Stimulated activated CD8-positive, alpha-beta memory T cell treated with anti-CD3 and anti-CD28 coated beads, Interleukin-4, amount 100 ng/mL, for 48 hours (primary cell): Measurements from ENCODE around the gene PTBP2.
"Not testable (repeated sequence)": the region's sequence is repeated elsewhere in the genome, so short reads cannot be mapped to it uniquely, and the experiment has no call there.

ENCODE experiments used
- DNase-seq: peaks from one replicate; pipeline ENCODE4 v3.0.0-alpha.2; 2020

The PTBP2 gene

DNA sequence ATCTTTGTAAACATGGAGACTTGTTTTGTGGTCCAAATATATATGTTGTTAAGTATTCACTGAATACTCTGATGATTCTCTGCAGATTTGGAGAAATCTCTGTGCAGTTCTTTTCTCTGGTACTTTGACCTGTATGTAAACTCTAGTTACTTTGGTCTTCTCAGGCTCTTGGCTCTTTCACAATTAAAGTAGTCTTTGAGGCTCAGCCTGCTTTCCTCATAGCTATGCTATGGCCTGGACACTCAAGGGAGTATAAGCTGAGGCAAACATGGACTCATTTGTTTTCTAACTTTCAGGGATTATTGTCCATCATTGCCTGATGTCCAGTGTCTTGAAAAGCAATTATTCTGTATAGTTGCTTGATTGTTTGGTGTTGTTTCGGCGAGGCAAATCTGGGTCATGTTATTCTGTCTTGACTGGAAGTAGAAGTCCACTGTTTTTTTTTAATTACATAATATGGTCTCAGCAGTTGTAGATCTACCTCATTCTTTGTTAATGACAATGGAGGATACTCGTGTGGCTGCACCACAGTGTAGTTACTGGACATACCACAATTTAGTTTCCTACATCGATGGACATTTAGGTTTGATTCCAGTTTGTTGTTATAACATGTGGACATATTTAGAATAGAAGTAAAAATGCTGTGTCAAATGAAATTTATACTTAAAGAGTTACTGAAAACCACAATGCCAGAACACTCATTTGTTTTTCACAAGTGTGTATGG is 9.2 kb downstream of the PTBP2 start:
- no peak for DNase-seq

DNA sequence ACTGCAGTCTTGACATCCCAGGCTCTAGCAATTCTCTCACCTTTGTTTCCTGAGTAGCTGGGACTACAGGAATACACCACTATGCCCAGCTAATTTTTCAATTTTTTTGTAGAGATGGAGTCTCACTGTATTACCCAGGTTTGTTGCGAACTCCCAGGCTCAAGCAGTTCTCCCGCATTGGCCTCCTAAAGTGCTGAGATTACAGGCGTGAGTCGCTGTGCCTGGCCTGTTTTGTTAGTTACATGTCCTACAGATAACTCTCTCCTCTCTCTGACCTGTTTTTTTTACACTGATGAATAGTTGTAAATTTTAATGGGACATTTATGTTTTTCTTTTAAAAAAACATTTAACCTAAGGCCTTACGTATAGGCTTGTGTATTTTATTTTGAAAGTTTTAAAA is 19.8 kb downstream of the PTBP2 start:
- no peak for DNase-seq

GRCh38 chr1:96746440-96747420 is 25.1 kb downstream of the PTBP2 start:
- DNase-seq, result no peak

DNA sequence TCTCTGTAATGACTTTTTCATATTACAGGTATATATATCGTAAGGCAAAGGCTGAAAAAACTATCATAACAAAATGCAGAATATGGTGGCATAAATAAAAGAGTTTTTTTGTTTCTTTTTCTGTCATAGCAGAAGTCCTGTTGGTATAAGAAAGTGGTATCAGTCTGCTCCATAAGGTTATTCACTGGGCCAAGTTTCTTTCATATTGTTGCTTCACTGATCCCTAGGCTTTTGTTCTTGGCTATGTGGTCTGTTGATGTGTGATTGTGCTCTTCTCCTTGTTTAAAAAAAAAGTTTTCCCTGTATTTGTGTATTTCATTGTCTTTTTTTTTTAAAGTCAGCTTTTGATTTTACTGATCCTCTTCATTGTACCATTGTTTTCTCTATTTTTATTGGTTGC is 26.0 kb downstream of the PTBP2 start:
- no peak for DNase-seq

- no peak for DNase-seq
Measured at GRCh38 chr1:96748078-96748477, 26.5 kb downstream of the PTBP2 start.

GRCh38 chr1:96749618-96750017 is 28.0 kb downstream of the PTBP2 start:
- DNase-seq, result no peak

DNA sequence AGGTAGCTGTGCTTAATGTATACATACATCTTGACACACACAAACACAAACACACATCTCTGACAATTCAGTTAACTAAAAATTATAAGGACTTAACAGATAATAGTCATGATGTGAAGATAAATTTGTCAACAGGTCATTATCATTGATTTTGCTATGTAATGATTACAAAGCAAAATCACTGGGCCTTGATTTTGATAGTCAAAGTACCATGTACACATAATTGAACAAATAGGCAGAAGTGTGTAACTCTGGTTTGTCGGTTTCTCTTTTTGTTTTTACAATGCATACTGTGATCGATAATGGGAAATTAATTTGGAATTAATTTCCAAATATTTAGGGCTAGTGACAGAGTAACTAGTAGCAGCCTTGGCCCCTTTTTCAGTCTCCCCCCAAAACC is 30.8 kb downstream of the PTBP2 start:
- DNase-seq, result no peak

DNA sequence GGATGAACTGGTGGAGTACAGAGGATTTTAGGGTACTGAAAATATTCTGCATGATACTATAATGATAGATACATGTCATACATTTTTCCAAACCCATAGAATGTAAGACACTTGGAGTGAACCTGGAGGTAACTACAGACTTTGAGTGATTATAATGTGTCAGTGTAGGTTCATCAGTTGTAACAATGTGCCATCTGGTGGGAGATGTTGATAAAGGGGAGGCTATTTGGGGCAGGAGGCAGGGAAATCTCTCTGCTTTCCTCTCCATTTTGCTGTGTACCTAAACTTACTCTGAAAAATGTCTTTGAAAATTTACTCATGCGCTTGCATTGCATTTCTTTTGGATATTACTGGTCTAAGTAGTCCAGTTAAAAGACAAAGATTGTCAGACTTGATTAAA is 35.2 kb downstream of the PTBP2 start:
- DNase-seq, result no peak

GRCh38 chr1:96762586-96762985 is 41.0 kb downstream of the PTBP2 start:
- DNase-seq, result not testable (repeated sequence)

- DNase-seq, result no peak
Measured at GRCh38 chr1:96763514-96763913, 41.9 kb downstream of the PTBP2 start.

- no peak for DNase-seq
Measured at GRCh38 chr1:96764469-96764868, 42.9 kb downstream of the PTBP2 start.

GRCh38 chr1:96771847-96772246 is 50.3 kb downstream of the PTBP2 start:
- DNase-seq, result no peak

- DNase-seq, result no peak
Measured at GRCh38 chr1:96772349-96772748, 50.8 kb downstream of the PTBP2 start.

GRCh38 chr1:96772972-96773371 is 51.4 kb downstream of the PTBP2 start:
- DNase-seq, result no peak

- DNase-seq, result no peak
Measured at GRCh38 chr1:96782206-96782605, 60.6 kb downstream of the PTBP2 start.

DNA sequence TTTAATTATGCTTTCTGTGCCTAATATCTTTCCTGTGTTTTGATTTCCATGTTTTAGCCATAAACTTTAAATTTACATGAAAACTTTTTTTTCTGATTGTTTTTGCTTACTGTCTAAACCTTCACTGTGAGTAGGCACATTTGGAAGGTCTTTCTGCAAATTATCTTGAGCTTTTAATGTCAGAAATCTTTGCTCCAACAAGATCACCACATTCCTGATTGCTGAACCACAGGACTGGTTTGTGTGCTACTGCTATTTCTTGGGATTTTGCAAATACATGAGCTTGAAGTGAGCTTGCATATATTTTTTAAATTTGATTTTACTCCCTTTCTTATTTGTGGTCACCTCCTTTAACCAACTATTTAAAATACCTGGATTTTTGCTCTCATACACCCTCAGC is 61.3 kb downstream of the PTBP2 start:
- DNase-seq, result no peak

DNA sequence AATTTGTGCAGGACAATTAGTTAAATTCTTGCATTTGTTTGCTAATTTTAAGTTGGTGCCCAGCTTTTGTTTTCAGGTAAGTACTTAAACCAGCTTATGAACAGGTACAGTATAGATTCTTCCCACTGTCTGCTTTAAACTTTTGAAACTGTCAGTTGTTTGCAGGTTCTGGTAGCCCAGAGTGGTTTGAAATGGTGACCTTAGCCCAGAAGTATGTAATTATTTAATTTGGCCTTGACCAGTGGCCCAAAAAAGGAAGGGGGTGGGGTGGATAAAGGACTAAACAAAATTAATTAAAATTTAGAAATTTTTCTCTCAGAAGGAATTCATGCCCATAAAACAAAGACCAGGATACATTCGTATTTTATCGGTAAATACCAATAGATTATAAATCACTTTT is 69.0 kb downstream of the PTBP2 start:
- DNase-seq, result no peak

DNA sequence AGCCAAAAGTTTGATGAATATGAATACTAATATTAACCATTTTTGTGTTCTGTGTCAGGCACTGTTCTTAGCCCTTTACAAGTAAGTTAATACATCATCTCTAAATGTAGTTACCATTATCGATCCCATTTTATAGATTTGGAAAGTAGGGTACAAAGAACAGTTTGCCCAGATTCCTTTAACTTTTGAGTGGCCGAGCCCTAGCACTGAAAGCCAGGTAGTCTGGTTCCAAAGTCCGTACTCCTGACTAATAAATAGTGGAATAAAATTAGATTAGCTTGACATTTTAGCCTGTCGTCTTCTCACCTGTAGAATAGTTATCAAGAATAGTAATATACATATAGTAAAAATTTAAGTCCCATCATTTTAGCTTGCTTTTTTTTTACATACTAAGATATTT is 70.6 kb downstream of the PTBP2 start:
- no peak for DNase-seq

DNA sequence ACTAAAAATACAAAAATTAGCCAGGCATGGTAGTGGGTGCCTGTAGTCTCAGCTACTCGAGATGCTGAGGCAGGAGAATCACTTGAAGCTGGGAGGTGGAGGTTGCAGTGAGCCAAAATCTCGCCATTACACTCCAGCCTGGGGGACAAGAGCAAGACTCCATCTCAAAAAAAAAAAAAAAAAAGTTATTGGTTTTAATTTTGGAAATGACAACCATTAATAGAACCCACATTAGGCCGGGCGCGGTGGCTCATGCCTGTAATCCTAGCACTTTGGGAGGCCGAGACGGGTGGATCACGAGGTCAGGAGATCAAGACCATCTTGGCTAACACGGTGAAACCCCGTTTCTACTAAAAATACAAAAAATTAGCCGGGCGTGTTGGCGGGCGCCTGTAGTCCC is 80.1 kb downstream of the PTBP2 start:
- not testable (repeated sequence) for DNase-seq

- DNase-seq, result no peak
Measured at GRCh38 chr1:96804648-96805047, 83.1 kb downstream of the PTBP2 start.

GRCh38 chr1:96808191-96808590 is 86.6 kb downstream of the PTBP2 start:
- no peak for DNase-seq

DNA sequence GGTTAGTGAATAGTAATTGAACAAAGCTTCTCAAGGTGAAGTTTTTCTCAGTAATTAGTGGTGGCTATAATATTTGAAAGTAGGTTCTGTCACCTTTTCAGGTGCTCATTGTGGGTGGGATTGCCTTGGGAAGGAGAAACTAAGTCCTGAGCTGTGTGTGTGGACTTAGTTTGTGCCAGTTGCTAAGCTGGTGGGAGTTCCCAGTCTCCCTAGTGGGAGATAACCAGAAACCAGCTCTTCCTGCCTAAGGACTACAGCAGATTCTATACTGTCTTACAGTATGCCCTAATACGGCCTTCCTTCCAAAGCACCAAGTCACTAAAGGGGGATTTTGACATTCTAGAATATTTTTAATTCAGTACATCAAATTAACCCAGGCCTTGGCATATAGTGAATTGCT is 94.3 kb downstream of the PTBP2 start:
- DNase-seq, result no peak

- no peak for DNase-seq
Measured at GRCh38 chr1:96820107-96820506, 98.5 kb downstream of the PTBP2 start.

DNA sequence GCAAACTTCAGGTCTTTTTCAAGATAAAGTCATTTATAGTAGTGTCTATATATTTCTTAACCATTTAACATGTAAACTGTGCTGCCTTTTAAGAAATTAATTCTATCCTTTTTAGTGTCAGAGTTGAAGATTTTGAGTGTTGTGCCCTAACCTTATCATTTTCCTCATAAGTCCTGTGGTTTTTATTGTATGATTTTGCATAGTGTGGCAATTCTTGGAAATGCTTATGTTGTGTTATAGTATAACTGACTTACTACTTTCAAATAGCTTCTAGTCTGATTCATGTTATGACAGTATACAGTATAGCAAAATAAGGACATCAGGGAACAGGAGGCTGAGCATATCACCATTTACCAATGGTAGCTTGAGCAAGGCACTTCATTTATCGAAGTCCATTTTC is 99.1 kb downstream of the PTBP2 start:
- no peak for DNase-seq
